NCI-H1048 (cell line): ENCODE data around the gene FRK.
"Not testable (repeated sequence)": the region's sequence is repeated elsewhere in the genome, so short reads cannot be mapped to it uniquely, and the experiment has no call there.

Experiments
- DNase-seq: peaks from one replicate; lab custom pipeline; 2025; lab: John Stamatoyannopoulos, UW

Gene FRK

GRCh38 chr6:116074732-116075390 lies 14.2 kb upstream of the FRK start:
- no peak for DNase-seq

- no peak for DNase-seq
Observed at GRCh38 chr6:116073765-116074440, 13.2 kb upstream of the FRK start.

GRCh38 chr6:116072368-116072767 lies 11.7 kb upstream of the FRK start:
- DNase-seq, result no peak

DNA sequence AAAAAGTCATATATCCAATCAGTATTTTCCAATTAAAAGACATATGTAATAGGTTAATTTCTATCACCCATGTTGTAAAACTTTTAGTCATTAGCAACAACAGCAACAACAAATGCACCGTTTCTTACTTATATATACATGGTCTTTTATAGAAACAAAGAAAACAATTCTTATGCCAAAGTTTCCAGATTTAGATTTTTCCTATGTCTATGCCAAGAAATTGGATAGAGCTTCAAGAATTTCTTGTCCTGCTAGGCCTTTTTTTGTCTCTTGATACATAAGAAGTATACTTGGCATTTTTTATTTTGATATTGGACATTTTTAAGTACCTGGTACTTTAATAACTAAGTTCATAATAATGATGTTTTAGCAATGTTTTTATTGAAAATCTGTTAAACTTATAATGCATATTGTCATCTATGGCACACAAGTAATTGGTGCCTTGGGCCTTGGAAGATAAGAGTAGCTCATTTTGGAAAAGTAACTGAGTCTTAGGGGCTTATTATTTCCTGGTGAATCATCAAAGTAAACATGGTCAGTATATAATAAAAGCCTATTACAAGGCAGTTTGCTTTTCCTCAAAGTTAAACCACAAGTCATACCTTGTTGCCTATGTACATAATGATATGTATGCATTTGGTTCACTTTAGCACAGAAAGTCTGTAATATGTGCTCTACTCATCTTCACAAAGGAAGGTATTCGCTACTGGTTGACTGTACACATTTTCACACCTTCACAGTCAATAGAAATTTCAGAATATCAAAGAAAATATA lies 10.1 kb upstream of the FRK start:
- DNase-seq, result no peak

- no peak for DNase-seq
Observed at GRCh38 chr6:116070101-116070500, 9.4 kb upstream of the FRK start.

GRCh38 chr6:116066789-116067188 lies 6.1 kb upstream of the FRK start:
- DNase-seq, result no peak

DNA sequence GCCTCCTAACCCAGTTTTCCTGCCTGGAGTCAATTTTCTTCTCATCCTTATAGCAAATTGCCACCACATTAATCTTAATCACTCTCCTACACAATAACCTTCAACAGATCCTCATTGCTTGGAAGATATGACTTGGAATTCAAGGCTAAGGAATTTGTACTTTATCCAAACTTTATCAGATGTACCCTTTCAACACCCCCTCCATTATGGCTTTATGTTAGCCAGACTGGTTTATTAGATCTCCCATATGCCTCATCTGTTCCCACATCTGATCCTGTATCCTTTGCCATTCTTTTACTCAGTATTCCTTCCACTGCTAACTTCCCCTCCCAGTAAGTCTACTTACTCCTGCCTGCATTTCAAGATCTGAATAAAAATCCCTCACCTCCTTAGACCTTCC lies 4.0 kb upstream of the FRK start:
- no peak for DNase-seq

DNA sequence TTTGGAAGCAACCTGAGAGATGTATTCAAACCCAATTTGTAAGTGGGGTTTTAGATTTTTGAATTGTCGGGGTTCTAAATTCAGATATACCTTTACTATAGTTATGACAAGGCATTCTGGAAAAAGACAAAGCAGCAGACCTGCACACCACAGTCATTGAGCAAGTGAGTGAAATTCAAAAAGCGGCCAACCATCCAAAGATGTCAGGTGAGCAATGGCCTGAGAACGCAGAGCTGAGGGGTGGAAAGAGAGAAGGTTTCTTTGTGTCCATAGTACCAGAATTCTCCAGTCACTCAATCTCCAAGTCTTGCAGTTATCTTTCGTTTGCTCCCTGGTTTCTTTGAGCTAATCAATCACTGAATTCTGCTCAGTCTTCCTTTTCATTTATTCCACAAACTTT lies 1.8 kb upstream of the FRK start:
- no peak for DNase-seq

DNA sequence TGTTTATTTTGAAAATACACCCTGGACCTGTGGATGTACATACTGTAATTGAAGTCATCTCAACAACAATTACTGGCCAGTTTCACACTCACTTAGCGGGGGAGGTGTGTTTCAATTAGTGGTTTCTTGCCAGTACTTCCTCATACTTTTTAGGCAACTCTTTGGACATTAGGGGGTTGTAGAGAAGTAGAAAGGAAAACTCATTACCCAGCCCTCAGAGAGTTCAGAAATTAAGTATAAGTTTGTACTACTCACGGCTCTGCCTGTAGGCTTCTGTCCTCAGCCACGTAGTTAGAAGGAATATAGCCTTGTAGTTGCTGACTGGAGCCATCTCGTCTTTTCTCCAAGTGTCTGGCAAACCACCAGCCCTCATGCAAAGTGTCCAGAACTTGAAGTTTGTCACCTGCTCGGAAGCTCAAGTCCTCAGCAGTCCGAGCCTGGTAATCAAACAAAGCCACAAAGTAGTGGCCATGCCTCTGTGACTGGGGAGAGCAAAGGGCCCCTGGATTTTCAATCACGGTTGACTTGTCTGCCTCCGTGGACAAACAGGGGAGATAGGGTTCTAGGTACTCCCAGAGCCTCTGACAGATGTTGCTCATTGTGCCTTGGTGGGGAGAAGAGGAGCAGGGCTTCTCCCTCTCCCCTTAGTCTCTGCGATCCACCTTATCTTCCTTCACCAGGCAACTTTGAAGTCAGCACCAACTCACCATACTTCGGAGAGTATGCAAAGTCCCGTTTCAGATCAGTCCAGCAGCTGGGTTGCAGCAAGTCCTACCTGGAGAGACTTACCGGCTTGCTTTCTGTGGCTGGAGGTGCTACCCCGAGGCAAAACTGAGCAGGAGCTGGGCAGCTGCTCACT lies 749 bp downstream of the FRK start:
- no peak for DNase-seq

GRCh38 chr6:116057766-116058165 lies 2.9 kb downstream of the FRK start:
- DNase-seq, result no peak

DNA sequence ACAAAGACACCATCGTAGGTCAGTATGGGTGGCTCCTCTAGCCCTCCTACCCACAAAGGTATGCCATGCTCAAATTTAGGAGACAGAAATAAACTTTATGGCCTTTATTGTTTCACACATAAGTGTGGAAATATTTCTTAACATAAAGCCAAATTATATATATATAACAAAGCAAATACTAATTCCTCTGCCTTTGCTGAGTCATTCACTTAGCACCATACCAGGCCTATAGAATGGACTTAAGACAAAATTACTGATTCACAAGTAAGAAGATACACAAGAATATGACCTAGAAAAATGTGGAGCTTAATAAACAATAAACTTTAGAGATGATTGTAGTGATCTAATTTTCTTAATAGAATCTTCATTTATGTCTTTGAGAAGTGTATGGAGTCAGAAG lies 5.2 kb downstream of the FRK start:
- no peak for DNase-seq

DNA sequence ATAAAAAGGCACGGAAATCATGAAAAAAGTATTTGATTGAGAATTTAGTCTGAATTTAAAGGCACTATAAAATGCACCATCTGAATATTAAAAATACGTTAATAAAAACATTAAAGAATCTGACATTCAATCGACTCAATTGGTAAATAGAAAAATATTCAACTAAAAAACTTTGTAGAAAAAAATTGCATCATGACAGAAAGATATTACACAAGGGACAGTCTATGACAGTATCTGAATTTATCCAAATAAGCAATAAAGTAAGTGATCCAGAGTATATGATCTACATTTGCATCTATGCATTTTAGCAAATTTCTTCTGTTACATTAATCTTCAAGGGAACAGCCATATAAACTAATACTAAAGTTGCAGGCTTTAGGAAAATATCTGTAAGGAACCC lies 9.4 kb downstream of the FRK start:
- no peak for DNase-seq

DNA sequence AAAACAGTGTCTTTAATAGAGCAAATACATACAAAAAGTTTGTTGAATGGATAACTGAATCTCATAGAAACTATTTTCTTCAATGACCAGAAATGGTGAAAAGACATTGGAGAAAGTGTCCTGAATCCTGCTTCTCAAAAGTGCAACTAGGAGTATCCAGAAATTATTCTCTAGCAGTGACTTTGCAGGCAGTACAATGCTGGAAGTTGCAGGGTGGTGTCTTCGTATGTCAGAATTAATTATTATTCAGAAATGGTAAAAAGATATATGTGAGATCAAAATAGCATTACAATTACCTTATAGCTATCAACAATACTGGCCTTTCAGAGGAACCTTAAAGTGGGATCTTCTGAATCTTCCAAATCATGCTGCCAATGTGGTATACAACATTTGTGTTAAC lies 10.0 kb downstream of the FRK start:
- DNase-seq, result no peak

DNA sequence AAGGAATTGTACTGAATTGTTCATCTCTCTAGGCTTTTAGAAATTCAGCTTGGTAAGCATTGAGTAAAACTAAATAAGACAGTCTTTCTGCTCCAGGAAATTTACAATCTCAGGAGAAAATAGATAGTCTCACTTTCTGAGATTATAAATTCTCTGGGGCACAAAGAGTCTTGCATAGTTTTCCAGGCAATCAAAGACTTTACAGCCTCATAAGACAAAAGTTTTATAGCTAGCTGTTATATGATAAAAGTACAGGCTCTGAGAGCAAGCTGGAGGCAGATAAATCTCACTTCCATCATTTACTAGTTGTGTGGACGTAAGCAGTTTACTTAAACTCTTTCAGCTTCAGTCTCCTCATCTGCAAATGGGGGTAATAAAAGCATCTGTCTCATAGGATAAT lies 11.4 kb downstream of the FRK start:
- DNase-seq, result no peak

DNA sequence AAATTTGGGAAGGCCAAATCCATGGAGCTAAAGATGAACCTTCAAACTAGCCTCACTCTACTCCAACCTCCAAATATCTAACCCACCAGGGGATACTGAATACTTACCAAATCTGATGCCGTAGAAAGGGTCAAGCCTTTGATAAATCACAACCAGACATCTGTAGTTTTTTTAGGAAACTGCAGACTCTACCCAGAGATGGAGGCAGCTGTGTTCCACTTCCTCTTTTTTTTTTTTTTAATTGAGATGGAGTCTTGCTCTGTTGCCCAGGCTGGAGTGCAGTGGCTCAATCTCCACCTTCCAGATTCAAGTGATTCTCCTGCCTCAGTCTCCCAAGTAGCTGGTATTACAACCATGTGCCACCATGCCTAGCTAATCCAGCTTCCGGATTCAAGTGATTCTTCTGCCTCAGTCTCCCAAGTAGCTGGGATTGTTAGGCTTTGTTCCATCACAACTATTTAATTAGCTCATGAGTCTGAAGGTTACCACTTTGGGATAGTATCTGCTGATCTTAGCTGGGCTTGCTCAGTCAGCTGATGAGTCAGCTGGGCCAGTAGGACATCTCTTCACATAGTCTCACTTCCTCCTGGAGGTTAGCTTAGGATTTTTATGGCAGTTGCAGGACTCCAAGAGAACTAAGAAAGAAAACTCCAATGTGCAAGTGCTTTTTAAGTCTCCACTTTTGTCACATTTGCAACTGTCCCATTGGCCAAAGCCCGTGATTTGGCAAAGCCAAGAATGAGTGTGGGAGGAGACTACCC lies 13.3 kb downstream of the FRK start:
- no peak for DNase-seq

- DNase-seq, result no peak
Observed at GRCh38 chr6:116046737-116047136, 14.0 kb downstream of the FRK start.

GRCh38 chr6:116046272-116046671 lies 14.4 kb downstream of the FRK start:
- not testable (repeated sequence) for DNase-seq

DNA sequence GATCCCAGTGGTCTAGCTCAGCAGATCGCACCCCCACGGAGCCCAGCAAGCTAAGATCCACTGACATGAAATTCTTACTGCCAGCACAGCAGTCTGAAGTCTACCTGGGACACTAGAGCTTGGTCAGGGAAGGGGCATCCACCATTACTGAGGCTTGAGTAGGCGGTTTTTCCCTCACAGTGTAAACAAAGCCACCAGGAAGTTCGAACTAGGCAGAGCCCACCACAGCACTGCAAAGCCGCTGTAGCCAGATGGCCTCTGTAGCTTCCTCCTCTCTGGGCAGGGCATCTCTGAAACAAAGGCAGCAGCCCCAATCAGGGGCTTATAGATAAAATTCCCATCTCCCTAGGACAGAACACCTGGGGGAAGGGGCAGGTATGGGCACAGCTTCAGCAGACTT lies 18.8 kb downstream of the FRK start:
- no peak for DNase-seq

GRCh38 chr6:116040993-116041392 lies 19.7 kb downstream of the FRK start:
- DNase-seq, result no peak

- DNase-seq, result no peak
Observed at GRCh38 chr6:116036885-116037284, 23.8 kb downstream of the FRK start.

DNA sequence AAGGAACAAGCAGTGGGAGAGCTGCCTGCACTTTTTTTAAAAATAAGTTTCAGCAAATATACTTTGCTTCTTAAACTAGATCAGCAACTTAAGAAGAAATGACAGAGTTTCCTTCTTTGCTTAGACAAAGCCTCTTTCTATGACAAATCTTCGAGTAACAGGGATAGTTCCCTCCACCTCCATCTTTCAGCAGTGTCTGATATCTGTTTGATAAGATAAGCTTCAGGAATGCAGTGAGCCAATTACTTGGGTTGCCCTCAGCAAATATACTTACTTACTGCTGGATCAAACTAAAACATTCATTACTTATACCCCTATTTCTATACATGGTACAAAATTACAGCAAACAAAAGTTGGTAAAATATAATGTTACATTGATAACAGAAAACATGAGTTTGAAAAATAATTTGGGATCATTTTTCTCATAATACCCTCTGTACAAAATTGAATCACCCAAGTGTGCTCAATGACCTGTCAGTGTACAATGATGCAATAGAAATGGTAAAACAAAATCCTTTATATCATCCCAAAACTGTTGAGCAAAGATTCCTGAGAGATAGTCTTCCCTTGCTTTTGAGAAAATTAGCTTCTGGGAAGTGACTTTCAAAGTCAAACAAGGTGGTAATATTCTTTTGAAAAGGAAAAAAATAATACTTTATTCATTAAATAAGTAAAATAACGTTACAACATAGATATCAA lies 24.5 kb downstream of the FRK start:
- no peak for DNase-seq
